ENCODE measurements around the gene KRT85.

DNA sequence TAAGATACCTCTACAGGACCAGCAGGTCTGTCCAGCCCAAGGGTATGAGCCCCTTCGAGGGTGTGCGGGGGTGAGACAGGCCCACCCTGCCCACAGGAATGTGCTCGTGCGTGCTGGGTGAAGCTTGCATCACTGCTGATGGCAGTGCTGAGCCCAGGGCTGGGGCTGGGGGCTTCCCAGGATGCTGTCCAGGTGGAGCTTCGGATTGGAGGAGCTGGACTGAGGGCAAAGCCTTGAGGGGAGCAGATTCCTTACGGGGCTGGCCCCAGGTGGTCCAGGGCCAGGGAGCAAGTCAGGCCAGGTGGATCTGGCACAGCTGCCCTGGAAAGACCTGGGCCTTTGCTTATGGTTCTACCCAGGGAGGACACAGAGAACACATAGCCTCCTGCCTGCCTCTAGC, 2.5 kb upstream of the KRT85 start:
- TF ChIP-seq YBX1 (IDR thresholded peaks at IDR 0.05) (no peak), NRF1 (conservative IDR thresholded peaks at IDR 0.05; ENCODE audit: low read depth, low read length) (no peak), HDGF (IDR thresholded peaks at IDR 0.05) (no peak), STAT1 (conservative IDR thresholded peaks at IDR 0.05) (no peak), EZH2 (IDR thresholded peaks at IDR 0.05; ENCODE audit: borderline replicate concordance, control insufficient read depth, low read depth, low read length) (no peak), RBBP5 (conservative IDR thresholded peaks at IDR 0.05) (no peak), SP1 (IDR thresholded peaks at IDR 0.05; ENCODE audit: low read depth, low read length) (no peak)
- TF ChIP-seq, protein P1, sequence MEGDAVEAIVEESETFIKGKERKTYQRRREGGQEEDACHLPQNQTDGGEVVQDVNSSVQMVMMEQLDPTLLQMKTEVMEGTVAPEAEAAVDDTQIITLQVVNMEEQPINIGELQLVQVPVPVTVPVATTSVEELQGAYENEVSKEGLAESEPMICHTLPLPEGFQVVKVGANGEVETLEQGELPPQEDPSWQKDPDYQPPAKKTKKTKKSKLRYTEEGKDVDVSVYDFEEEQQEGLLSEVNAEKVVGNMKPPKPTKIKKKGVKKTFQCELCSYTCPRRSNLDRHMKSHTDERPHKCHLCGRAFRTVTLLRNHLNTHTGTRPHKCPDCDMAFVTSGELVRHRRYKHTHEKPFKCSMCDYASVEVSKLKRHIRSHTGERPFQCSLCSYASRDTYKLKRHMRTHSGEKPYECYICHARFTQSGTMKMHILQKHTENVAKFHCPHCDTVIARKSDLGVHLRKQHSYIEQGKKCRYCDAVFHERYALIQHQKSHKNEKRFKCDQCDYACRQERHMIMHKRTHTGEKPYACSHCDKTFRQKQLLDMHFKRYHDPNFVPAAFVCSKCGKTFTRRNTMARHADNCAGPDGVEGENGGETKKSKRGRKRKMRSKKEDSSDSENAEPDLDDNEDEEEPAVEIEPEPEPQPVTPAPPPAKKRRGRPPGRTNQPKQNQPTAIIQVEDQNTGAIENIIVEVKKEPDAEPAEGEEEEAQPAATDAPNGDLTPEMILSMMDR (IDR thresholded peaks at IDR 0.05 in 2 of 3, conservative IDR thresholded peaks at IDR 0.05 in 1 of 3; ENCODE audit: control insufficient read depth in 2 of 3, extremely low read depth in 1 of 3, insufficient read depth in 1 of 3, low read depth in 3 of 3, low read length in 3 of 3): no peak
- TF ChIP-seq, protein P2, sequence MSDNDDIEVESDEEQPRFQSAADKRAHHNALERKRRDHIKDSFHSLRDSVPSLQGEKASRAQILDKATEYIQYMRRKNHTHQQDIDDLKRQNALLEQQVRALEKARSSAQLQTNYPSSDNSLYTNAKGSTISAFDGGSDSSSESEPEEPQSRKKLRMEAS (IDR thresholded peaks at IDR 0.05; ENCODE audit: low read depth, low read length): no peak
- TF ChIP-seq, protein P3, sequence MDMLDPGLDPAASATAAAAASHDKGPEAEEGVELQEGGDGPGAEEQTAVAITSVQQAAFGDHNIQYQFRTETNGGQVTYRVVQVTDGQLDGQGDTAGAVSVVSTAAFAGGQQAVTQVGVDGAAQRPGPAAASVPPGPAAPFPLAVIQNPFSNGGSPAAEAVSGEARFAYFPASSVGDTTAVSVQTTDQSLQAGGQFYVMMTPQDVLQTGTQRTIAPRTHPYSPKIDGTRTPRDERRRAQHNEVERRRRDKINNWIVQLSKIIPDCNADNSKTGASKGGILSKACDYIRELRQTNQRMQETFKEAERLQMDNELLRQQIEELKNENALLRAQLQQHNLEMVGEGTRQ (IDR thresholded peaks at IDR 0.05; ENCODE audit: borderline replicate concordance, low read depth, low read length): no peak
- TF ChIP-seq, protein P4, sequence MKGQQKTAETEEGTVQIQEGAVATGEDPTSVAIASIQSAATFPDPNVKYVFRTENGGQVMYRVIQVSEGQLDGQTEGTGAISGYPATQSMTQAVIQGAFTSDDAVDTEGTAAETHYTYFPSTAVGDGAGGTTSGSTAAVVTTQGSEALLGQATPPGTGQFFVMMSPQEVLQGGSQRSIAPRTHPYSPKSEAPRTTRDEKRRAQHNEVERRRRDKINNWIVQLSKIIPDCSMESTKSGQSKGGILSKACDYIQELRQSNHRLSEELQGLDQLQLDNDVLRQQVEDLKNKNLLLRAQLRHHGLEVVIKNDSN (IDR thresholded peaks at IDR 0.05; ENCODE audit: borderline replicate concordance, extremely low read length, insufficient read depth, low read depth, low read length): no peak
- TF ChIP-seq, protein P5, sequence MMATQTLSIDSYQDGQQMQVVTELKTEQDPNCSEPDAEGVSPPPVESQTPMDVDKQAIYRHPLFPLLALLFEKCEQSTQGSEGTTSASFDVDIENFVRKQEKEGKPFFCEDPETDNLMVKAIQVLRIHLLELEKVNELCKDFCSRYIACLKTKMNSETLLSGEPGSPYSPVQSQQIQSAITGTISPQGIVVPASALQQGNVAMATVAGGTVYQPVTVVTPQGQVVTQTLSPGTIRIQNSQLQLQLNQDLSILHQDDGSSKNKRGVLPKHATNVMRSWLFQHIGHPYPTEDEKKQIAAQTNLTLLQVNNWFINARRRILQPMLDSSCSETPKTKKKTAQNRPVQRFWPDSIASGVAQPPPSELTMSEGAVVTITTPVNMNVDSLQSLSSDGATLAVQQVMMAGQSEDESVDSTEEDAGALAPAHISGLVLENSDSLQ (IDR thresholded peaks at IDR 0.05): no peak
